Stimulated activated CD4-positive, alpha-beta T cell treated with anti-CD3 and anti-CD28 coated beads, TNF-alpha, amount 100 ng/mL, for 4 hours (primary cell): ENCODE results near the gene RCVRN.

Experiments
- DNase-seq, 3 experiments: peaks; one replicate each; pipeline ENCODE4 v3.0.0-alpha.2; 2020; ENCODE audit warnings: low read depth in 3 of 3

RCVRN gene

GRCh38 chr17:9850151-9850550 lies 54.9 kb downstream of the RCVRN start:
- no peak for DNase-seq
